HG02571 (cell line): ENCODE results near the gene IGFBP6.

ENCODE experiments used
- ATAC-seq: cut with Tn5 transposase; IDR thresholded peaks from one replicate; pipeline ENCODE4 v1.9.1; 2021; ENCODE audit warnings: mild to moderate bottlenecking, moderate library complexity; ENCODE audit not compliant: unreplicated experiment

The IGFBP6 gene, protein sequence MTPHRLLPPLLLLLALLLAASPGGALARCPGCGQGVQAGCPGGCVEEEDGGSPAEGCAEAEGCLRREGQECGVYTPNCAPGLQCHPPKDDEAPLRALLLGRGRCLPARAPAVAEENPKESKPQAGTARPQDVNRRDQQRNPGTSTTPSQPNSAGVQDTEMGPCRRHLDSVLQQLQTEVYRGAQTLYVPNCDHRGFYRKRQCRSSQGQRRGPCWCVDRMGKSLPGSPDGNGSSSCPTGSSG

GRCh38 chr12:53097564-53098353 is at the start of gene IGFBP6:
TSS of gene IGFBP6 (plus strand) at chr12:53097667. CDS start at chr12:53097718, 51 bp downstream.
- no peak for ATAC-seq

GRCh38 chr12:53048033-53048779 is 49.3 kb upstream of the IGFBP6 start:
- no peak for ATAC-seq

DNA sequence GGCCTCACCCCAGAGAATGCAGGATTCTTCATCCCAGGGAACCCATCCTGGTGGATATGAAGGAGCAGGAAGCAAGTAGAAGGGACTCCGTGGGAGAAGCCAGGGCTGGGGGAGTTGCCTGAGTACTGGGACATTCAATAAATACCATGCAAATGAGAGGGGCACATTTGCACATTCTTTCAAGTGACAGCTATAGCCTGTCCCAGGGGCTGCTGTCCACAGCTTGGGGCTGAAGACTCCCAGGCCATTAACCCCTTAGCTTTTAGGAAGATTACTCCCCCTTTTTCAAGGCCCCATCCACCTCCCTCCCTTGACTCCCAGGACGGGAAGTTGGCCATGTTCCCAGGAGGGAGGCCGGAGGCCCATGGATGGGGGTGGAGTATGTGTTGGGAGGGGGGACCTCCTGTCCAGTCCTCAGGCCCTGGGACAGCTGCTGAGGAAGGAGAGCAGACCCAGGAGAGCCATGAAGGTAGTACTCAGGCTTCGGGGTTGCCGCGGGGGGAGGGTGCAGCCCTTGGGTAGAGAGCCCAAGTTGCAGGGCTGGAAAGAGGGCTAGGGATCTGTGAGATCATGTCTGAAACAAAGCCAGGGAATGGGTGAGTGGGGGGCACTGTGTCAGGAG is 48.6 kb upstream of the IGFBP6 start:
- no peak for ATAC-seq

DNA sequence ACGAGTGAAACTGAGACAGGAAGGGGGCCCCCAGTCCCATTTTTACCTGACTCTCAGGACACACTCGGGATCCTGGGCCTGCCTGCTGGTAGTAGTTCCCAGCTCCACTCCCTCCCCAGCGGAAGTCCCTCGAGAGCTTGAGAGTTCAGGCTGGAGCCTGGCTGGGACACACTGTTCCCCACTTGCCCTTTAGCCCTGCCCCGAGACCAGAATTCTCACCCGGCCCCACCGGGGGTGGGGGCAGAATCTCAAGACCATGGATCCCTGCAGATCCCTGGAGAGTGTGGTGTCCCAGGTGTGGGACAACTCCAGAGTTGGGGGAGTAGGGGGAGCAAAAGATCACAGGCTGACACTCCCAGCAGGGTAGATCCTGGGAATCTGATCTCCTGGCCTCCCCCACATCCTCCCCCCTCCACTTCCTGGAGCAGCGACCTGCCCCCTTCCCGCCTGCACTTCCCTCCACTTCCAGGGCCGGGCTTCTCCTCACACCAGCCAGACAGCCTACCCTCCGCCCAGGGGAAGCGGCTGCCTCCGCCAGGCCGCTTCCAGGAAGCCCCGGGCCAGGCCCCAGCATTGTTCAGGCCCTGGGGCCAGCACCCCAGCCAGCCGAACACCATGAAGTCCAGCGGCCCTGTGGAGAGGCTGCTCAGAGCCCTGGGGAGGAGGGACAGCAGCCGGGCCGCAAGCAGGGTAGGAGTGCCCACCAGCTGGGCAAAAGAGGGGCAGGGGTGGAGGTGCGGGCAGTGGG is 47.7 kb upstream of the IGFBP6 start, which contains the start of gene TNS2:
Gene TNS2, plus strand, starts transcription at position 495 of the 748 bp plus-strand sequence. Its CDS starts 121 bp downstream, at position 616.
- no peak for ATAC-seq

DNA sequence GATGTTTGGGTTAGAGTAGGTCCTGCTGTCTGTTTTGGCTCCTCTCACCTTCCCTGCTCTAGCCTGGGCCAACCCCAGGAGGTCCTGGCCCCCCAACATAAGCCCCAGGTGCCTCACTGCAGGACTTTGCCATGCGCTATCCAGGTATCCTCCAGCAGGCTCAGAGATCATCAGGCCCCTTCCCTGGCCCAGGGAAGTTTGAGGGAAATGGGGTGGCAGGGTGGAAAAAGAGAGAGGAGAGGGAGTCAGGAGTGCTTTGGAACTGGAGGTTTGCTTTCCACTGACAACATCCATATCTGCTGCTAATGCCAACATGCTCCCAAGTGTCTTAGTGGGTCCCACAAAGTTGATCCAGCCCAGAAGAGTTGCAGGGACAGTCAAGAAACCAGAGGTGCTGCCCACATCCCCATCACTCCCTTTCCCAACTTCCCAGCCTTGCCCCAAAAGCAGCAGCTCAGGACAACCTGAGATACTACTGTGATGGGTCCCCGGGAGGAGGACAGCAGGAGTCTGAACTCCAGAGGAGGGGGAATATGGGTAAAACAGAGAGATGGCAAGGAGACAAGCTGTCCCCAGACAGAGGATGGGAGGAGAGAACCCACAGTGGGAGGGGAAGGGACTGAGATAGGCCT is 46.9 kb upstream of the IGFBP6 start:
- no peak for ATAC-seq

DNA sequence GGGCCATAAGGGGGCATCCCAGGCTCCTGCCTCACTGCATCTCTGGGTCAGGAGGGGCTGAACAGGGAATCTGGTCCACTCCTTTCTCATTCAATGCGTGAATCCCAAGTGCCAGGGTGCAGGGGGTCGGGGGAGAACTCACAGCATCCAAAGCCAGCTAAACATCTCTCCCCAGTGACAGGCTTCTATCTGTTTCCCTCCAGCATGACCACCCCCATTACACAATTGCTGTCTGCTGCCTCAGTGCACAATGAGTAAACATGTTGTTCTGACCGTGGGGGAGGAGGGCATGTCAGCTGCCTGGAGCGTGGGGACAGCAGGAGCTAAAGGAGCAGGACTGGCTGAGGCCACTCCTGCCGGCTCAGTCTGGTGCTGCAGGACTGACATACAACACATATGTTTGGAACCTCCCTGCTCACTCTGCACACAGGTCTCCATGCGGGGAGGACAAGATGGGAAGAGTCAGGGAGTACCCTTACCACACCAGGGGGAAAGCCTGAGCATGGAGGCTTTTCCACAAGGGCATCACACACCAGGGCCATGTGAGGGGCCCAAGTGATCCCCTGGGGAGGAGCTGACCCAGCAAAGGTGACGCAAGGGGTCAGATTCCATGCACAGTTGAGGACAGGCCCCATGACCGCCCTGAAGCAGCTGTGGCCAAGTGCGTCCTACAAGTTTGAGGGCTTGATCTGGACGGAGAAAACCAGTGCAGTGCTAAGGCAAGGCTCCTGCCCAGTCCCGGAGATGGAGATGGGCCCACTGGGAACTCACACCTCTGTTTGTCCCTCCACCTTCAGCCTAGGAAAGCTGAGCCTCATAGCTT is 46.2 kb upstream of the IGFBP6 start:
- no peak for ATAC-seq

DNA sequence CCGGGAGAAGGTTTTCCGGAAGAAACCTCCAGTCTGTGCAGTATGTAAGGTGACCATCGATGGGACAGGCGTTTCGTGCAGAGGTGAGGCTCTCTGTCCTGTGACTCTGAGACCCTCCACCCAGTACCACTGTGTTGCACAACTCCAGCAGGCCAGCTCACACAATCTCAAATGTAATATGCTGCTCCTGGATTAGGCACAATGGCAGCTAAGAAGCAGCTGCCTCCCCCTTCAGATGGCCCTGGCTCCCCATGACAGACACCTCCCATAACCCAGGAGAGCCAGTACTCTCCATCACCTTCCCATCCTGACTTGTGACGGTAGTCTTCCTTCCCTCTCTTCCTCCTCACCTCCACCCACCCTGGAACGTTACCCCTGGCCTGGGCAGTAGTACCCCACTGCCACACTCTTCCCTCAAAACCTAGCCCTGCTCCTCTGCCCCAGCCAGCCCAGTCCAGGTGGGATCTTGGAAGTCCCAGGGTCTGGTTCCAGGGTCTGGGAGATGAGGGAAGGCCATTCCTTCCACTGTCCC is 45.5 kb upstream of the IGFBP6 start:
- no peak for ATAC-seq

DNA sequence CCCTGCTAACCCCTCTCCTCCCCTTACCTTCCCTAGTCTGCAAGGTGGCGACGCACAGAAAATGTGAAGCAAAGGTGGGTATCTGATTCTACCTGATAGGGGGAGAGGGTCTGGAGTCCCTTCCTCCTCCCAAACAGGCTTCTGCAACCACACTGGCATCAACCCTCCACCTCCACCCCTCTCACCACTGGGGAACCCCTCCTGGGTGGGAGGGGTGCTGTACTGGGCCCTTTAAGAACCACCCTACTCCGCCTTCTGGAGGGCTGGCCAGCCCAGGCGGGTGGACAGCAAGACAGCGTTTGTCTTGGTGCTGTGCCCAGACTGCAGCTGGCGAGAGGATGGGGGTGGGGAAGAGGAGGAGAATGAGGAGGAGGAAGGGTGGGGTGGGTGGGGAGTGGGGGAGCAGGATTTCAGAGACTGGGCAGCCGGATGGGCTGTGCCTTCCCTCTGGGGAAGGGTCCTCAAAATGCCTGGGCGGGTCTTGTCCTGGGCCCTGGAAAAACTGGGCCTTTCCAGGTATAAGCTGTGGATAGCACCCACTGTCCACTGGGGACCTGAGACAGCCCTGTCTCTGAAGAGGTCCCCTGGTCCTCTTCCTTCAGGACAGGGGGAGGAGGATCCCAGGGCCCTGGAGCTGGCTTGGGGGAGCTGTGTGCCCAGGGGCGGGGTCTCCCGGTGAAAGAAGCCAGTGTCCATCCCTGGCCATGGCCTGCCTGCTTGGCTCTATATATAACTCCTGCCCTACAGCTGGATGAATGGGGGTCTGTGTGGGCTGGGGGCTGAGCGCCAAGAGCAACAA is 44.8 kb upstream of the IGFBP6 start:
- no peak for ATAC-seq

GRCh38 chr12:53053218-53054111 is 44.0 kb upstream of the IGFBP6 start:
- ATAC-seq = peak; percentile 4

GRCh38 chr12:53054112-53054878 is 43.2 kb upstream of the IGFBP6 start:
- ATAC-seq = peak; percentile 92

- ATAC-seq = no peak
Measured at GRCh38 chr12:53055471-53056266, 41.8 kb upstream of the IGFBP6 start.

DNA sequence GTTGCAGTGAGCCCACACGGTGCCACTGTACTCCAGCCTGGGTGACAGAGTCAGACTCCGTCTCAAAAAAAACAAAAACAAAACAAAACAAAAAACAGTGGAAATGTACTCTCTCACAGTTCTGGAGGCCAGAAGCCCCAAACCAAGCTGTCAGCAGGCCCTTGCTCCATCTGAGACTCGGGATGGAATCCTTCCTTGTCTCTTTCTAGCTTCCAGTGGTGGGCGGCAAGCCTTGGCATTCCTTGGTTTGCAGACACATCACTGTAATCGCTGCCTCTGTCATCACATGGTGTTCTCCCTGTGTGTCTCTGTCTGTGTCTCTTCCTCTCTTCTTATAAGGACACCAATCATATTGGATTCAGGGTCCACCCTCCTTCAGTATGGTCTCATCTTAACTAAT is 41.2 kb upstream of the IGFBP6 start:
- ATAC-seq = no peak

DNA sequence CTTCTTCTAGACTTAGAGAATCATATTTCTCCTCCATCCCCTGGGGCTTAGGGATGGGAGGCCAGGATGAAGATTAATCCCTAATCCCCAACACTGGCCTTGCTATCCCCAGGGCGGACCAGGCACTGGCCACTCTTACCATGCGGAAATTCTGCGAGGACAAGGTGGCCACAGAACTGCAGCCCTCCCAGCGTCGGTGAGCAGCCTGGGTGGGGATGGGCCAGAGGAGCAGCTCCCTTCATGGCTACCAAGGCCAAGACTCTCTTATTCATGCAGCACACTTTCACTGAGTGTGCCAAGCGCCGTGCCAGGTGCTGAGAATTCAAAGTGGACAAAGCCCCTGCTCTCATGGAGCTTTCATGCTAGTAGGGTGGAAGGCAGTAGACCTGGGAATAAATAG is 40.6 kb upstream of the IGFBP6 start:
- ATAC-seq = no peak

DNA sequence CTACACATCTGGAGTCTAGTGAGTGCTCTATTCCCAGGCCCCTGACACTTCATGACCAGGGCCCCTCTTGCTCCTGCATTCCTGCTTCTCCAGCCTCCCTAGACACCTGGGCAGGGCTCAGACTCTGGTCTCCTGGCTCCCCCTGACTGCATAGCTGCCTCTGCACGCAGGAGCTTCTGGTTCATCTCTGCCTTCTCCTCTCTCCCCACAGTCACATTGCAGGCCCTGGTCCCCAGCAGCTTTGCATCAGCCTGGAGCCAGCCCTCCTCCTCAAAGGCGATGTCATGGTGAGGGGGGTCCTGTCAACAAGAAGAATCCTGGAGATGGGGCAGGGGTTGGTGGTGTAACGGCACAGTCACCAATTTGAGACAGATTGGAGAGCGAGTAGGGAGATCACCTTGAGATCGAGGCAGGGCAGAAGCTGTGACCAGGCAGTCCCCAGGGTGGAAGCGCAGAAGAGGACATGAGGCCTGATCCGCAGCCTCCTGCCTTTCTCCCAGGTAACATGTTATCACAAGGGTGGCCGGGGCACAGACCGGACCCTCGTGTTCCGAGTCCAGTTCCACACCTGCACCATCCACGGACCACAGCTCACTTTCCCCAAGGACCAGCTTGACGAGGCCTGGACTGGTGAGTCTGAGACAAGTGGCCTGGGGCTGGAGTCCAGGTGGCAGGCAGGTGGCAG is 39.5 kb upstream of the IGFBP6 start:
- ATAC-seq = no peak
